HG03571 (cell line): ENCODE measurements around the gene ATL3.
A peak's percentile ranks its signal among the peaks of the same experiment; 100 is the strongest.
"Not testable (repeated sequence)": the region's sequence is repeated elsewhere in the genome, so short reads cannot be mapped to it uniquely, and the experiment has no call there.

Experiments used
- ATAC-seq: cut with Tn5 transposase; IDR thresholded peaks from one replicate; pipeline ENCODE4 v1.9.1; 2021; ENCODE audit not compliant: unreplicated experiment

The ATL3 gene

DNA sequence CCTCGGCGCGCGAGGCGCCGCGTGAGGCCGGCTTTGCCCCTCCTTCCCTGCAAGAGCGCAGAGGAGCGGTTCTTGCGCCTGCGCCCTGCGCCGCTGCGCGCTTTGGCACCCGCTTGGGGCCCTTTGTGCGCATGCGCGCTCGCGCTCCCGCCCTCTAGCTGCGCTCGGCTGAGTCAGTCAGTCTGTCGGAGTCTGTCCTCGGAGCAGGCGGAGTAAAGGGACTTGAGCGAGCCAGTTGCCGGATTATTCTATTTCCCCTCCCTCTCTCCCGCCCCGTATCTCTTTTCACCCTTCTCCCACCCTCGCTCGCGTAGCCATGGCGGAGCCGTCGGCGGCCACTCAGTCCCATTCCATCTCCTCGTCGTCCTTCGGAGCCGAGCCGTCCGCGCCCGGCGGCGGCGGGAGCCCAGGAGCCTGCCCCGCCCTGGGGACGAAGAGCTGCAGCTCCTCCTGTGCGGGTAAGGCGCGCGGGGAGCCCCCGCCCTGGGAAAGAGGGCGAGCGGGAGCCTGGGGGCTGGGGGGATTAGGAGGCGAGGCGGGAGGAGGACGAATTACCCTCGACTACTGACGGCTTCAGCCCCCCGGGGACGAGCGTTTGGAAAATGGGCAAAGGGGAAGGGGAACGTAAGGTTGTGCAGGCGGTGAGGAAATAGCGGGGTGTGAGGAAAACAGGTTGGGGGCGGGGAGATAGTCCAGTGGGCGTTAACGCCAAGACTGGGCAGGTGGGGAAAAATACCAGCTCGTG lies 10.3 kb upstream of the ATL3 start, which contains the start of gene RTN3:
Gene RTN3 (plus strand): TSS at position 180 of the 745 bp plus-strand sequence. CDS start 137 bp downstream, at position 317.
- ATAC-seq, result peak; percentile 87

DNA sequence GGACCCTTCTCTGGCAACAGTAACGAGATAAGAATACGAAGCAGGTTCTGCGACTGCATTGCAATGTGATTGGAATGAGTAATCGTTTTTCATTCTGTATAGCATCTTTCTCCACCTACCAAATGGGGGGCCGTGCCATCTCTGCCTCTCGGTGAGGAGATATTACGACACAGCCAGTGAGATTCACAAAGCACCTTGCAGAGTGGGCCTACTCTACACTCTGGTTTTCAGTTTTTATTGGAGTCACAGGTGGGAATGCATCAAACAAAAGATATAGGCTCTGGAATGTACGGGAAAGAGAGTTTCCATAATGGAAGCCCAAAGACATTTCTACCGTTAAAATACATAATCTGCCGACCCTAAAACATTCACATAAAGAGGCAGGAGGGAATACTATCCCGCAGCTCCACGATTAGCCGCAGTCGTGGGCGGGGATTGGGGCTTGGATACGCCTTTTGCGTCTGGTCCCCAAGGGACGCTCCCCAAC lies 9.7 kb upstream of the ATL3 start:
- no peak for ATAC-seq

DNA sequence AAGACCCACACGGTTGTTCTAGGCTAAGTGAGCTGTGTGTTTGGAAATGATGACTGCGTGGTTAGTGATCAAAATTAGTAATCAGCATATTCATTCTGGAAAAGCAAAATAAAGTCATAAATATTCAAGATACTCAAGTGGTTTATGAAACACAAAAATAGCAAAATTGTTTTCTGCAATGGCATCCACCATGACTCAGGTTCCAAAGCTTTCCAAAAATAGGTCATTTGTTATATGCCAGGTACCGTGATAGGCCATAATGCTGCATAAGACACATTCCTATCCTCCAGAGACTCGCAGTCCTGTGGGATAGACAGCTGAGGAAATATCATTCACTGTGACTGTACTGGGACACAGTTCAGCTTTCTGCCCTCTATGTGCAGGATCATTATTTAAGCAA lies 2.4 kb upstream of the ATL3 start:
- ATAC-seq, result no peak

DNA sequence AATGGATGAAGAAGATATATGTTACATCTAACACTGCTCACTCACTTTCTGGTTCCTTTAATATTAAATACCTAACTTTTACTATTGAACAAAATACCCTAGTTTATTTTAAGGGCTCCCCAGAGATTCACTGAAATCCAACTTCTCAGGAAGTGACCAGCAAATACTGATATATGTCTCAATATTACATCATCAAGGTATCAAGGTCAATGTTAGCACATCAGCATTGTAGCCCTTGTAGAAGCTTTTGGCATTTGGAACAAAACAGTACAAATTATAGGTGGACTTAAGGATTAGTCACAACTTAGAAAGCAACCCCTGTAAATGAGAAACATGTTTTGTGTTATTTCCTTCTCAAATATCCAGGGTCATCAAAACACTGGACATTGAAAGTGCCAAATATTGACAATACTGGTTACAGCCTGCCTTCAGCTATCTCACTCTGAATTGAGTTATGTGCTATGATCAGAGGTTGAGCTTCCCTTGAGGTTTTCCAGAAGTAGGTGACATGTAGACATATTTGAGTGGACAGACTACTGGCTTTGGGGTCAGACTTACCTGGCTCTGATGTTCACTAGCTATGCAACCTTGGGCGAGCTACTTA lies 1.9 kb upstream of the ATL3 start:
- no peak for ATAC-seq

DNA sequence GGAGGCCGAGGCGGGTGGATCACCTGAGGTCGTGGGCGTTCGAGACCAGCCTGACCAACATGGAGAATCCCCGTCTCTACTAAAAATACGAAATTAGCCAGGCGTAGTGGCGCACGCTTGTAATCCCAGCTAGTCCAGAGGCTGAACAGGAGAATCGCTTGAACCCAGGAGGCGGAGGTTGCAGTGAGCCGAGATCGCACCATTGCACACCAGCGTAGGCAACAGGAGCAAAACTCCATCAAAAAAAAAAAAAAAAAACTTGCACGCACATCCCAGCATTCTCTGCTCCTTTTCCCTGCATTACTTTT lies 934 bp upstream of the ATL3 start:
- no peak for ATAC-seq

DNA sequence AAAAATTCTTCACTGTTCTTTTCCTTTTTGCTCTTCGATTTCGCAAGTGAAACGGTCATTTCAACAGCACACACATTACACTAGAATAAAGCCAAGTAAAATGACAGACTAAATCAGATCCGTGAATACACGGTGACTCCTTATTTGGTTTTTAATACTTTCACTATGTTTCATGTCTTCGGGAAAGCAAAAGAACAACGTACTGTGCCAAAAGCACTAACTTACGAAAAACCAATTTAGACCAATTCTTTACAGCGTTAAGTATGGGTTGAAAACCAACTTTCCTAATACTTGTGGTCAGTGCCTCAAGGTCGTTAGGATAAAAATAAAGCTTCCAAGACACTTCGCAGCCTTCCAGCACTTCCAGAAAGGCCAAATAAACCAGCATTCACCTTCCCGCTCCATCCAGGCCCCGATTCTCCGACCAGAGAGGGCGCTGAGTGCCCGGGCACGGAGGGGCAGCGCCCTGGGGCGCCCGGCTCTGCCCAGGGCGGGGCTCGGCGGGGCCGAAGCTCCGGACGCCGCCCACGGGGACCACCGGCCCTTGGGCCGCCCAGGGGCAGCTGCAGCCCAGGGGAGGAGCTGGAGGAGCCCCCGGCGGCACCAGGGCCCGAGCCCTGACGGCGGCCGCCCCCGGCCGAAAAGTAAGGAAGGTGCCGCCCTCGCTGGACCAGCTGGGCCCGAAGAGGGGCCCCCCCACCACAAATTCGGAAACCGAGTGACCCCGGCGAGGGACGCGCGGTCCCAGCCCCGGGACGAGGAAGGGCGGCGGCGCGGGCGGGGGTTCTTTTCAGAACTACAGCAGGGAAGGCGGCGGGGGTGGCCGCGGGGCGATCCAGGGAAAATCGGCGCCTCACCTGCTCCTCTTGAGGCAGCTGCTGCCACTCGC lies 499 bp downstream of the ATL3 start:
- ATAC-seq, result peak; percentile 34

DNA sequence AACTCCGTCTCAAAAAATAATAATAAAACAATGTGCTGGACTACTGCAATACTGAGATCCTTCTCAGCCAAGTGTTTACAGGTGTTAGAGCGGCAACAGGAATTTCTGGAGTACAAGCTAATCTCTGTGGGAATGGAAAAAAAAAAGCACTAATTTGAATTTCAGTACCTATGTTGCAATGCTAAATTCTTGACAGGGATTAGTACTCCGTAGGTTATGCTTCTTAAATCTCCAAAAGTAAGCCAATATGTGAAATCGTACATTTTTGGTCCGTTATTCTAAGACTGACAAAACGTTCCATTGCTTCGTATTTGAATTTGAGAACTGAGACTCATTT lies 1.1 kb downstream of the ATL3 start:
- no peak for ATAC-seq

DNA sequence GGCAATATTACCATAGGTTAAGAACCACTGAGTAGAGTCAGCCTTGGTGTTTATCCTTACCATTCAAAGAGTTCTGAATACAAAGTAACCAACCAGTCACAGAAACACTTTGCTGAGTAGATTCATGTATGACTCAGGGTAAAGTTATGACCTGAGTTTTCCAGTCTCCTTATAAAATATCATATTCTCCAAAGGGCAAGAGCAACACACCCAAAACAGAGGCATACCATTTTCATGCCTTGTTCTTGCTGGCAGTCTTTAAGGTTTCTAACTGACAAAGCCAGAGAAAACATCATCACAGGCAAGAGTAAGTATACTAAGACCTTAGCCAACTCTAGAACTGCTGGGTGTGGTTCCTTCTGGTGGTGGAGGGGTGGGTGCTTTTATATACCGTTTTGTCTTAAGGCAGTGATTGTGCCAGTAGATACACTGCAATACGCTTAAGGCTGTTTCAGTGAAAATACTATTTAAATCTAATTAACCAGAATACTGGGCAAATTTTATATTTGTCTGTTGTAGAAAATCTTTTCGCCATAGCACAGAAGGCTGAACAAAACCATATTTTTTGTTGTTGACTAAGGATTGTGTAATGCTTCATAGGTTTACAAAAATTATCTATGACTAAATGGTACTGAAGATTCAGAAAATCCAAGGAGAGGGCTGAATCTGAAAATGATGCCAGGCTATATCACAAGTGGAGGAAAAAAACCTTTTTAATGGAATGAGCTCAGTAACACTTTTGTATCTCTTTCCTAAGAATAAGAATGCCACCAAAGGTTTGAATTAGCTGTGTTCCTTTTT lies 3.0 kb downstream of the ATL3 start:
- no peak for ATAC-seq

DNA sequence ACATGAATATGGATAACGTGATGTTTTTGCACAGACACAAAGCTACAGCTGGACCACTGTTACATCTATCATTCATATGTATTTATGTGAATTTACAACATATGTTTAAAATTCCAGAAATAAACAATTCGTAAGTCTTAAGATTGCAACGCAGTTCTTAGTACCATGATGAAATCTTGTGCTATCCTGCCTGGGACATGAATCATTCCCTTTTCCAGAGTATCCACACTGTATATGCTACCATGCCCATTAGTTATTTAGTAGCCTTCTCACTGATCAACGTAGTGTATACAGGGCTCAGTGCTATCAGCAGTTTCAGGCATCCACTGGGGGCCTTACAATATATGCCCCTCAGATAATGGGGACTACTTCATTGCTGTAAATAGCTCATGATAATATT lies 4.3 kb downstream of the ATL3 start:
- no peak for ATAC-seq

DNA sequence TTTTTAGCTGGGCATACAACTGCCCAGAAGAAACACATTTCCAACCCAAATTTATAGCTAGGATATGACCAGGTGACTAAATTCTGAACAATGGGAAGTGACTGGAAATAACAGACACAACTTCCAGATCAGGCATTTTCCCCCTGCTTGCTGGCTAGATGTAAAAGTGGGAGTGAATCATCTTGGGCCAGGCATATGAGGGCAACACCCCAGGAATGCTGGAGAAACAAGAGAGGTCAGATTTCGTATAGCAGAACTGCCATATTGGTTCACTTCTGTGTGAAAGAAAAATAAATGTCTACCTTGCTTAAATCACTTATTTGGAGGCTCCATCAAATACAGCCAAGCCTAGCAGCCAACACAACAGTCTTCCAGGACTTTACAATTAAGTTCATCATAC lies 7.4 kb downstream of the ATL3 start:
- ATAC-seq, result no peak

DNA sequence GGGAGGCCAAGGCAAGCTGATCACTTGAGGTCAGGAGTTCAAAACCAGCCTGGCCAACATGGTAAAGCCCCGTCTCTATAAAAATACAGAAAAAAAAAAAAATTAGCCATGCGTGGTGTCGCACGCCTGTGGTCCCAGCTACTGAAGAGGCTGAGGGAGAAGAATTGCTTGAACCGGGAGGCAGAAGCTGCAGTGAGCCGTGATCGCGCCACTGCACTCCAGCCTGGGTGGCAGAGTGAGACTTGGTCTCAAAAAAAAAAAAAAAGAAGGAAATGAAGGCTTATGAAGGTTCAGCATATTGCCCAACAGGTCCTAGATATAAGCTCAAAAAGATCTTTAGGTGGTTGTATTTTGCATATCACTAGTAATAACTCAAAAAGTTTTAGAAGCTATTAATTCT lies 10.2 kb downstream of the ATL3 start:
- ATAC-seq, result no peak

DNA sequence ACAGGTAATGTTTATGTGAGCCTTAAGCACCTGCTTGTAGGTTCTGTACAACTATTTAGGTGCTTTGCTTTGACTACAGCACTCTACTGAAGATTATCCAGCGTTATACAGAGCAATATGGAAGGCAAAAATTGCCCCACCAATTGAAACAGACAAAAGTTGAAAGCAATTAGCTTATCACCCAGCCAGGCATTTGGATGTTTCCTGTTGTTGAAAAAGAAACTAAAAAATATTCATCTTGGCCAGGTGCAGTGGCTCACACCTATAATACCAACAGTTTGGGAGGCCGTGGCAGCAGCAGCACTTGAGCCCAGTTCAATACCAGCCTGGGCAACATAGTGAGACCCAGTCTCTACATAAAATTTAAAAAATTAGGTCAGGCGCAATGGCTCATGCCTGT lies 18.5 kb downstream of the ATL3 start:
- no peak for ATAC-seq

DNA sequence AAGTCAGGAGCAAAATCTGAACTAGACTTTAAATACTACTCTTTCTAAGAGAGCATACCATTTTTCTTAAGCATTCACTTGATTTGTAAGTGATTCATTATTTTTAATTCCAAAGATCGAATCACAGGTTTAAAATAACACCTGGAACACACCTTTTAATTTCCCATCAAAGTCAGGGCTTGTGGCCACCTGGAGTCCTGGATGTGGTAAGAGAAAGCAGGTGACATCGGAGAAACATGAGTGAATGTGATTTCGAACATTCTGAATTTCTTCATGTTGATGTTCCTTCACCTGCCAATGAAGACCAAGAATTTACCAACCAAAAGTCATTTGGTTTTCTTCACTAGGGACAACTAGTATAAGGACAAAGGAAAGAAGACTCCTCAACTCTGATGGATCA lies 28.0 kb downstream of the ATL3 start:
- no peak for ATAC-seq

DNA sequence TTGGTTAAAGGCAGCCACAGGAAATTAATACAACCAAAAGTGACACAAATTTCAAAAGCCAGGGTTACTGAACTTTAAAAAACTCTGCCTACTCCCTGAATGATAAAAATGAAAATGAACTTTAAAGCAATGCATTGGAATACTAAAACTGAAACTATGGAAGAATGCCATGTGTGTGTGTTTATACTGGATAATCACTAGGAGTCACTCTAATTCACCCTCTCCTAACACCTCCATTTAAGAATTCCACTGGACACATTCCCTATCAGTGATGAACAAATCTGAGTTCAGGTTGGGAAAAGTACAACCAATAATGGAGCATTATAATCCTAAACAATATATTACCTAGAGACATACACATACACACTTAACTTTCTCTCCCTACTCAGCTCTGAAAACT lies 29.4 kb downstream of the ATL3 start:
- no peak for ATAC-seq

DNA sequence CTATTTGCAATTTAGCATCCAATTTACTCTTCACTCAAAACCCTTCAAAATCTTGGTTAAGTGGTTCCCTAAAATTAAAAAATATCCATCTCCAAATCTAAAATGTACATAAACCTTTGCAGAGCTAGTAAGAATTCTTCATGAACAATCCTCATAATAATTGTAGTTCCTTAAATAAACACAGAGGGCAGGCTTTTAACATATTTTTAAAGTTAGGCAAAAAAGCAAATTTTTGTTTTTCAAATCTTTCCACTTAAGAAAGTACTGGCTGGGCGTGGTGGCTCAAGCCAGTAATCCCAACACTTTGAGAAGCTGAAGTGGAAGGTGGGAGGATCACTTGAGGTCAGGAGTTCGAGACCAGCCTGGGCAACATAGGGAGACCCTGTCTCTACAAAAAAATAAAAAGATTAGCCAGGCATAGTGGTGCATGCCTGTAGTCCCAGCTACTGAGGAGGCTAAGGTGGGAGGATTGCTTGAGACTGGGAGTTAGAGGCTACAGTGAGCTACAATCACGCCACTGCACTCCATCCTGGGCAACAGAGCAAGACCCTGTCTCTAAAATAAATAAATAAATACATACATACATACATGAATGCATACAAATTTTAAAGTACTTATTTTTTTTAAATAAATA lies 31.9 kb downstream of the ATL3 start:
- ATAC-seq, result no peak

DNA sequence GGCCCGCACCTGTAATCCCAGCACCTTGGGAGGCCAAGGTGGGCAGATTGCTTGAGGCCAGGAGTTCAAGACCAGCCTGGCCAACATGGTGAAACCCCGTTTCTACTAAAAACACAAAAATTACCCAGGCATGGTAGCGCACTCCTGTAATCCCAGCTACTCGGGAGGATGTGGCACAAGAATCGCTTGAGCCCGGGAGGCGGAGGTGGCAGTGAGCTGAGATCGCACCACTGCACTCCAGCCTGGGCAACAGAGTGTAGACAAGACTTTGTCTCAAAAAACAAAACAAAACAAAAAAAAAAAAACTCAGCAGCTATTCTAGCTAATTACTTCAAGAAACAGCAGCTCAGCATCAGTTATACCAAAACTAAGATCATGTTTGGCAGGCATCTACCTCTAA lies 32.7 kb downstream of the ATL3 start:
- ATAC-seq, result not testable (repeated sequence)

DNA sequence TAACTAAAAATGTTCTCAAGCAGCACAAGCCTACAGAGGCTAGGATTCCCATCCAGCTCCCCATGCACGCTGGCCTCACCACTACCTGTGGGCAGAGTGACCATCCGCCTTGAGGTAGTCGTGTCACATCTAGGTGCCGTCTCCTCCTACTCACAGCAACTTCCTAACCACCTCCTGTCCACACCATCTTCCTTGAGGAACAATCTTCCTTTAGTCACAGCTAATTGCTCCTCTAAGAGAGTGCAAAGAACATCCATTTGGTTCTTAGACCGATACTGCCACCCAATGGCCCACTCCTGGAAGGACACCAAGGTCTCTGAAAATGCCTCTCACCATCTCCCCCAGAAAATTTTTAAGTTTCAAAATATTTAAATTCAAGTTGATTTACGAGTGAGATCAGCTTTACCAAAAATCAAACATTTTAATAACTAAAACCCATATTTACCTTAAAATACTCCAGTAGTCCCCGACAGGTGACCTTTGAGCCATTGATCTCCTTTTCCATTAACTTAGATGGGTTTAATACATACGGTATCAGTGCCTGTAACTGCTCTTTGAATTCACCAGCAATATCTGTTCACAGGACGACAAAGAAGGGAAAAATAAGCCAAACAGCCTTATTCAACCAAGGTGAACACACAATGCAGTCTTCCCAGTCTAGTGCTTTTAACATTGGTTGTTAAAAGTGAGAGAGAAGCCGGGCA lies 35.3 kb downstream of the ATL3 start:
- no peak for ATAC-seq

DNA sequence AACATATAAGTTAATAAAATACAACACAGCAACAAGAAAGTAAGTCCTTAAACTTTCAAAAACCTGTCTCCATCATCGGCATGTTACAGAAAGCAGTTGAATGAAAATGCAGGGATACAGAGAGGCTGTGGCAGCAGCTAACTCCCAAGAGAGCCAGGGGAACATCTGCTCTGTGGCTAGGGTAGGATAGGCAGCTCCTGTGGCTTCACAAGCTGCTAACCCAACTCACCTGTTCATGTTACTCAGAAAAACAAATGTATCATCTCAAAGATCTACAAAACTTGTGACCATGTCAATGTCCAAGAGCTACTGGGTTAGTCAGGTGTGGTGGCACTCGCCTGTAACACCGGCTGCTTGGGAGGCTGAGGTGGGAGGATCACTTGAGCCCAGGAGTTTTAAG lies 41.8 kb downstream of the ATL3 start:
- ATAC-seq, result no peak

DNA sequence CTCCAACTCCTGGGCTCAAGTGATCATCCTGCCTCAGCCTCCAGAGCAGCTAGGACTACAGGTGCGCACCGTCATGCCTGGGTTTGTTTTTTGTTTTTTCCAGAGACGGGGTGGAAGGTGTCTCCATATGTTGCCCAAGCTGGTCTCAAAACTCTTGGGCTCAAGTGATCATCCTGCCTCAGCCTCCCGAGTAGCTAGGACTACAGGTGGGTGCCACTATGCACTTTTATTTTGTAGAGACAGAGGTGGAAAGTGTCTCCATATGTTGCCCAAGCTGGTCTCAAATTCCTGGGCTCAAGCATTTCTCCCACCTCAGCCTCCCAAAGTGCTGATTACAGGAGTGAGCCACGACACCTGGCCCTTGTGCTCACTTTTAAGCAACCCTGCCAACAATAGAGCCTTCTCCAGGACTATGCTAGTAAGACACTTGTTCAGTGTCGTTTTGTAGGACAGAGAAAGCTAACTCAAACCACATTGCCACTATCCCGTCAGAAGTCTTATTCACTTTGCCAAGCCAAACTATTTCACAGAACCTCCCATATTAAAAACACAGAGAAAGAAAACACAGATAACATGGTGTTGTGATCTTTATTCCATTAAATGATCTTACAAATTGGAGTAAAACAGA lies 47.5 kb downstream of the ATL3 start:
- ATAC-seq, result no peak

DNA sequence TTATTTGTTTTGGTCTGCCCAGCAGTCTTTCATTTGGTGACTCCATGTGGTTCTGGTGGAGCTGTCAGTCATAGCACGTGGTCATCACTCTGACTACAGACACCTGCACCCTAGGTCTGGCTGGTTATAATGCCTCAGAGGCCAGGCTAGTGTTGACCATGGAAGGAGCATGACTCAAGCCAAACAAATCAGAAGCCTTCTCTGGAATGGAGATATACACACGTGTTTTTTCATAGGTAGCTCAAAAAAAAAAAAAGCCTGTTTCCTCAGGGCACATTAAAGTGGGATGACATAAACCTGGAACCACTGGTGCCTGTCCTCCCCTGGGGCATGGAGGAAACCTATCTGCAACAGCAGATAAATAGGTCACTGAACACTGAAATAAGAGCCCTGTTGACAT lies 48.9 kb downstream of the ATL3 start:
- ATAC-seq, result no peak
